Activated CD8-positive, alpha-beta memory T cell treated with anti-CD3 and anti-CD28 coated beads for 48 hours (primary cell): ENCODE data around the gene CHRNA4.

Source experiments
- DNase-seq, 3 experiments: peaks; one replicate each; pipeline ENCODE4 v3.0.0-alpha.2; 2020; ENCODE audit warnings: low read depth in 2 of 3, low spot score in 2 of 3

Gene CHRNA4

DNA sequence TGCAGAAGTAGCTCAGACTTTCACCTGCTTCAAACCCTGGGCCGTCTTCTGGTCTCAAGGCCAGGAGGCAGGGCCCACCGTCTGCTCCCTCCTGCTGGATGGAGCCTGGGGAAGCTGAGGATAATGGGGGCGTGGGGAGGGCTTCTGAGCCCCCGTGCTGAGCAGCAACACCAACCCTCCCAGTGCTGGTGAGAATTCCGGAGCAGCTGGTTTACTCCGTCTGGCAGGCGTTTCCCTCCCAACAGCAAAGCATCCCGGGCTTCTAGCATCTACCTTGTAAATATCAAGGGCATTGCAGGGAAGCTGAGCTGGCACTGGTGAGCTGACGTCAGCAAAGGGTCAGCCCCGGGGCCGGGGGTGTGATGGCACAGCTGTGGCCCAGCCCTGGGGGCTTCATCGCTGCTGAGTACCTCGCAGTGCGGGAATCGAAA is 16.8 kb upstream of the CHRNA4 start:
- no peak for DNase-seq

DNA sequence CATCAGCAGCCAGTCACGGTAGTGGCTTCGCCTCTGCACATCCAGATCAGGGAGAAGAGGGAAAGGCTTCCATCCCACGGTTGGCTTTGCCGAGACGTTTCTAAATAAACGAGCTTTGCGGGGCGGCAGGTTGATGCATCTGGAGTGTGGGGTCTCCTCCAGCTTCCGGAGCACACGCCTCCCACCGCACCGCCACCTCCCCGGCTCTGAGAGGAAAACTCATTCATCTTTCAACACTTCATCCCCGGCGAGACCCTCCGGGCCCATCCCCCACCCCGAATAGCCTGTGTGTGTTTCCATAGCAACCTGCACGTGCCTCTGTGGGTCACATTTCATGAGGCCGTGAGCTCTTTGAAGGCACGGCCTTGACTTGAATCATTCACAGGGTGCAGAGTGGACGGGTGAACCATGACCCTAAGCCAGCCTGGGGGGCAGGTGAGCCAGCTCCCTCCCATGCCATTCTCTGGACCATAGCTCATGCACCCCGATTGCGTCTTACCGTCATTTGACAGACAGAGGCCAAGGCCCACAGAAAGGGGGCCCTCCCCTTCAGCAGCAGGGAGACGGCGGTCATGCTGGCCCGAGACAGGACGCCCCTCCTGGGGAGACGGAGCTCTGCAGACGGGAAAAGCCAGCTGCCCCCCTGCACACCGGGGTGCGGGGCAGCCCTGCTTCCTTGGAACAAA is 16.2 kb upstream of the CHRNA4 start:
- no peak for DNase-seq

DNA sequence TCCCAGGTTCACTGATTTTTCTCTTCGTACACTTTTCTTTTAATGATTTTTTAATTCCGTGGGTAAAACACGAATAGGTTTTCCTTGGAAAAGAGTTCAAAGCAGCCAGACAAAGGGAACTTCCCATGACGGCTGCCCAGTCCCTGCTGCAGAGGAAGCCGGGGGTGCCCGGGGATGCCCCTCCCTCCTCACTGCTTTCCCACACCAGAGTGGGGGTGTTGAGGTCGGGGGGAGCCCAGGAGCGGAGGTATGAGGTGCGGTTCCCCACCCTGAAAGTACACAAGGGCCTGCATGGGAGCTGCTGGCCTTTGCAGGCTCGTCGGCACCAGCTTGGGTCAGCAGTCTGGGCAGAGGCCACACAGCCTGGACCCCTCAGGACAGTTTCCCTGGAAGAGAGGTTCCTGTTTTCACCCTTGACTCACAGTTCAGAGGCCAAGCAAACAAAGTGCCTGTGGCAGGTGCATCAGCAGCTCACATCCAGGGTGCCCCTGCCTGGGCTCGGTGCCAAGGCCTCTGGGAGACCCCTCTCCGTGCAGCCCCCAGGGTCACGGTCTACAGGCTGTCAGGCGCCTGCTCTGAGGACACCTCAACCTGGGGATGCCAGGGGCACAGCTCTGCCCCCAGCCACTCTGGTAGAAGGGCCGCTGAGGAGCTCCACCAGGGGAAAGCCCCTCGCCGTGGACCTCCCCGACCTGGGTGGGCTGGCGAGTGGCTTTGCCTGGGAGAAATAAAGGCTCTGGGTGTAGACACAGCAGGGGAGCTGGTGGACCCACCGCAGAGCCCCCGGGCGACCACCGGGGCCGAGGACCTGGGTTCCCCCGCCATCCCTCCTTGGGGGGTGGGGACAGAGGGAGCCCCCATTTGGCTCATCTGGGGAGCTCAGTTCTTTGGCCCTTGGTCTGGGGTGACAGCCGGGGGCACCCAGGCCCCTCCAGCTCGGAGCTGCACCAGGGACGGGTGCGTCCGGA is 15.4 kb upstream of the CHRNA4 start:
- DNase-seq: no peak

DNA sequence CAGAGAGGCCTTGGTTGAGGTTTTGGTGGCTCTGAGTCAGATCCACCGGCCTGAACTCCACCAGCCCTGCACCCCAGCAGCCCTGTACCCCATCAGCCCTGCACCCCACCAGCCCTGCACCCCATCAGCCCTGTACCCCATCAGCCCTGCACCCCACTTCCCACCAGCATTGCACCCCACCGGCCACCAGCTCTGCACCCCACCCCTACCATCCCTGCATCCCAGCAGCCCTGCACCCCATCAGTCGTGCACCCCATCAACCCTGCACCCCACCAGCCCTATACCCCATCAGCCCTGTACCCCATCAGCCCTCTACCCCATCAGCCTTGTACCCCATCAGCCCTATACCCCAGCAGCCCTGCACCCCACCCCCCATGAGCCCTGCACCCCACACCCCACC is 14.3 kb upstream of the CHRNA4 start:
- no peak for DNase-seq

DNA sequence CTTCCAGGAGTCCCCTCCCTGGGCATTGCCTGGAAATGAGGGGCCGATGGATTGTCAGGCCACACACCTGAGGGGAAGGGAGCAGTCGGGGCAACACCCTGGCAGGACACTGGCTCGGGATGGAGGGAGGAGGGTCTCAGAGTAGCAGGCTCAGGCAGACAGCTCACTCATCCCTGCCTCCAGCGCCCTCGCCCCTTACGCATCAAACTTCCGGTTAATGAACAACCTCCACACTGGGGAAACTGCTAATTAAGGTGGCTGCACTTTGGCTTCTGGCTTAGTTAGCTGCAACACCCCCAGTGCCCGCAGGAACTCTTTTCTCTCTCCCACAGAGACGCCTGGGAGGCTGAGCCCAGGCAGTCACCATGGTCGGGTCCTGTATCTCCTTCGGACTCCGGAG is 13.4 kb upstream of the CHRNA4 start:
- no peak for DNase-seq

DNA sequence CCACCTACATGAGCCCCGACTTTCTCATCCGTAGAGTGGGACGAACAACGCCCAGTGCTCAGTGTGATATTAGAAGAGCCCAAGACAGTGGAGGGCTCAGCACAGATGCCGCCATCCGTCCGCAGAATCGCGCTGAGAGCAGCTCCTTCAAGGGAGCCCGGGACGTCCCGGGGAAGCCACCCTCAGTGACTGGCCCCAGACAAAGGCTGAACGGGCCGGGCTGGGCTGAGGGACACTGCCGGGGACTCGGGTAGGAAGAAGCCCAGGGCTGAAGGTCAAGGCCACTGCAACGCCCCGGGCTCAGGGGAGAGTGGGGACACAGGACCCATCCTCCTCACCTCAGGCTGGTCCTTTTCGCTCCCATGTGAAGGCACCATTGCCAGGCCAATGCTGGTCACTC is 12.8 kb upstream of the CHRNA4 start:
- no peak for DNase-seq

DNA sequence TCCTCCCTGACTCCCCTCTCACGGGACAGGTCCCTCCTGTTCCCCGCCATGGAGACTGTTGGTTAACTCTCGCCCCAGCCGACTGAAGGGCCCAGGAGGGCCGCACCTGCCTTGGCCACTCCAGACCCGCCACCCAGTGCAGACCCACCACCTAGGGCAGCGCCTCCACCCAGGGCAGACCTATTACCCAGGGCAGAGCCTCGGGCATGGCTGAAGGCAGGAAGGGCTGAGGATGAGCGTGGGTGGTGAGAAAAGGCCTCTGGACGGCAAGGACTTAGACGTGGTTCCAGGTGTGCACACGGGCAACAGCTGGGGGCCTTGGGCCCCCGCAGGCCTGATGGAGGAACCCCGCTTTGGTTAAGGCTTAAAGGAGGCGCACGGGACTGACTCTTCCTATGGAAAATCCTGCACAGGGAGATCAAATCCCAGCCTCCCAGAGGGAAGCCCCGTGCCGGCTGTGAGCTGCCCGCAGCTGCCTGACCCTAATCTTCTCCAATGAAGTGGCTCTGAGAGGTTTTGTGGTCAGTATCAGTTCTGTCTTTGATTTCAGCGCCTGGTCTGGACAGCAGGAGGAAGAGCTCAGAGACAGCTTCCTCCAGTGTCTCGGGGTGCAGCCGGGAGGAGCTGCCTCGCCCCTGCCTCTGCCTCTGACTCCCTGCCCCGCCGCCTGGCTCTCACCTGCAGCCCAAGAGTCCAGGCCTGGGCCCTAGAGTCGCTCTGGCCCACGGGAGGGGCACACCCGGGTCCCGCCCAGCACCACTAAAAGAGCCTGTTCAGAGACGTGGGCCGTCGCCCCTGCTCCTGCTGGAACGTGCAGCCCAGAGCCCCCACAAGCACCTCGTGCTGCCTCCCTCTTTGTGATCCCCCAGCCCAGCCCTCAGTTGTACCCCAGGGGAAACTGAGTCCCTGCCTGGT is 12.1 kb upstream of the CHRNA4 start:
- no peak for DNase-seq

DNA sequence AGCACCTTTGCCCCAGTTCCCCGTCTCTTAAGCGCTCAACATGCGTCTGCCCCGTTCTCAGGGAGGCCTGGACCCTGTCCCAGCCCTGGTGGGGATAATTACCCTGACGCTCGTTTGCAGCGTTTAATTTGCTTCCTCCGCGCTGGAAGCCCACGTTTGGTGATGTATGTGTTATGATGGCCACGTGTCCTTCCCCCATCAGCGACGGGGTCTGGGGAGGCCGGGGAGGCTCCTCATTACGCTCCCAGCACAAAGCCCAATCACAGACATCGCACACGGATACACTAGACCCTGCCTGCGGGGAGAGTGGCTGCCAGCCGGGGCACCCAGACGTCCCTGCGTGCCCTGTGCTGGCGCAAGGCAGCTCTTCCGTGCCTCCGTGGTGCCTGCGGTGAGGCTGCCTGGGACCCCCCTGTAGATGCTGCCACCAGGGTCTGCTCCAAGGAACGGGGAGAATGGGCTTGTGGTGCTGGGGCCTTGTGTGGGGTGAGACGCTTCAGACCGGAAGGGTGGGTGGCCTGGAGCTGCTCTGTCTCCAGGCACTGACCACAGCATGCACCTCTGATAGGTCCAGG is 10.2 kb upstream of the CHRNA4 start:
- no peak for DNase-seq

DNA sequence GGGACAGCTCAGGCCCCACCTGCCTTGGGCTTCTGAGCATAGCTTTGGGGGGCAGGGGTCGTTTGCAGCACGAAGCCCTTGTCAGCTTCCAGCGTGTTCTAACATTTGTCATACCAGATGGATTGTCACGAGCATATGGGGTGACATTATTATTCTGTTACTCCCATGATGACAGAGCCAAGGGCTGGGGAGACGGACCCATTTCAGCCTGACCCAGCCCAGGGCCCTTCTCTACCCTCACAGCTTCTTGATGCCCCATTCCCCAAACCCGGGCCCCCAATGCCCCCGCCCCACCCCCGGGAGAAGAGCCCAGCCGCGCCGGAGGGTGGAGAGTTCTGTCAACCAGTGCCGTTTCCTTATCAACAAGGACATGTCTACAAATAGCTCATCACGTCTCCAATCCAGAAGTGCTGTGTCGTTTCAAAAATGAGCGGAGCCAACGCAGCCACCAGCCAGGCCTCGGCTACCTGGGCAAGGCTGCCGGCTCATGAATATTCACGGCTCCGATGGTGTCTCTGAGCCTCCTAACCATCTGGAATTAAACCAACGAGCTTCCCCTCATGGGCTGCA is 9.6 kb upstream of the CHRNA4 start:
- DNase-seq: no peak

DNA sequence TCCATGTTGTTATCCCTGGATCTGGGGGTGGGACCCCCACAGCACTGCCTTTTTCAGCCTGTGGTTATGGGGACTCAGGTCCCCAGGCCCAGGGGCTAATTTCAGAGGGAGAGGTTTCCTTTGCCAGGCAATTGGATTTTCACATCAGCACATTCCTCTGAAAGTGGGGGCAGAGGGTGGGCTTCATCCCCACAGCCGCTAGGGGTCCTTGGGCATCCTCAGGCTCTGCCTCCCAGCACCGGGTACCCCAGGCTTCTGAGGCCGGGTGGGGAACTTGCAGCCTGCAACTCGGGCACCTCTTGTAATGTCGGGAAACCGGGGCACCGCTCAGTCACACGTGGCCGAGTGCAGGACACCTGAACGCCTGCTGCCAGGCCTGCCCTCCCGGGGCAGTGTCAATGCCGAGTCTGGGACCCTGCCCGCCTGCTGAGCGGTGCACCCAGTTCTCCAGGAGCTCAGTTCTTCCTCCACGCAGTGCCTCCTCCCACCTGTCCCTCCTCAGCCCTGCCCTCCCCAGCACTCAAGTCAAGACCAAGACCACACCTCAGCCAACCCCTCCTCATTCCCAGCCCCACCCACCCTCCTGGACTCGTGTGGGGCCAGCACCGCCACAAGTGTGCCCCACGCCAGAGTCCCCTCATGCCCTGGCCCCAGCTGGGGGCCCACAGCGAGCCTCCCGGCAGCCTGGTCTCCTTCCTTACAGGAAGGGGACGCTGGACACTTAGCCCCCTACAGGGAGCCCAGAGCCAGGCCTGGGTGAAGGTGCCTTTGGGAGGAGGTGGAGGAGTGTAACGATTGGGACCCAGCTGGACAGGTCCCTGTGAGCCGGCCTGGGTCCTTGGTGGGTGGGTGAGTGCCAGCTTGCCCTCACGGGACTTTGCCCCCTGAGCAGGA is 8.8 kb upstream of the CHRNA4 start:
- no peak for DNase-seq

DNA sequence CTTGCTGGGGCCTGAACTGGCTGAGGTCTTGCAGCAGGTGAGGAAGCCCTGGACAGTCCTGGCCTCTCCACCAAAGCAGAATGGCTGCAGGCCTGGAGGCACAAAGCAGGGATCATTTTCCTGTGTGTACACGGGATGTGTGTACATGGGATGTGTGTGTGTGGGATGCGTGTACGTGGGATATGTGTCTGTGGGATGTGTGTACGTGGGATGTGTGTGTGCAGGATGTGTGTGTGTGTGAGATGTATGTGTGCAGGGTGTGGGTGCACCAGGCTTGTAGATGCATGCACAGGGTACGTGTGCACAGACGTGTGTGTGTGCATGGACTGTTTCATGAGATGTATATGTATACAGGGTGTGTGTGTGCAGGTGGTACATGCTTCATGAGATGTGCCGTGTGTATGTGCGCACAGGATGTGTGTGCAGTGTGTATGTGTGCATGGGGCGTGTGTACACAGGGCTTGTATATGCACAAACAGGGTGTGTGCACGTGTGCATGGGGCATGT is 7.9 kb upstream of the CHRNA4 start:
- DNase-seq: no peak

DNA sequence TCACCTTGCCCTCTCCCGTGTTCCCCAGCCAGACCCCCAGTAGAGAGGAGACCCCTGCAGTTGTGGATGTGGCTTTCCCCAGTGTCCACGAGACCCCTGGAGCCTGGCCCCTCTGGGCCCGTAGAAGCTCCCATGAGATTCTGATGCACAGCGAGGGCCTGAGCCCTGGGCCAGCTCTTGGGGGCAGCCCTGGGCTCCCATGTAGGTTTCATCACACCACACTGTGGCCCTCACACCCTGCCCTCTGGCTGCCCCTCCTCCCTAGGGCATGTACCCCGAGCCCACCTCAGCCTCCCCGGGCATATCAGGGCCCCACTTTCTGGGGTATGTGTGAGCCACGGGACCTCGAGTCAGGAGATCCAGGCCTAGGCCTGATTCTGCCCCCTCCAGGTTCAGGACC is 7.0 kb upstream of the CHRNA4 start:
- no peak for DNase-seq

DNA sequence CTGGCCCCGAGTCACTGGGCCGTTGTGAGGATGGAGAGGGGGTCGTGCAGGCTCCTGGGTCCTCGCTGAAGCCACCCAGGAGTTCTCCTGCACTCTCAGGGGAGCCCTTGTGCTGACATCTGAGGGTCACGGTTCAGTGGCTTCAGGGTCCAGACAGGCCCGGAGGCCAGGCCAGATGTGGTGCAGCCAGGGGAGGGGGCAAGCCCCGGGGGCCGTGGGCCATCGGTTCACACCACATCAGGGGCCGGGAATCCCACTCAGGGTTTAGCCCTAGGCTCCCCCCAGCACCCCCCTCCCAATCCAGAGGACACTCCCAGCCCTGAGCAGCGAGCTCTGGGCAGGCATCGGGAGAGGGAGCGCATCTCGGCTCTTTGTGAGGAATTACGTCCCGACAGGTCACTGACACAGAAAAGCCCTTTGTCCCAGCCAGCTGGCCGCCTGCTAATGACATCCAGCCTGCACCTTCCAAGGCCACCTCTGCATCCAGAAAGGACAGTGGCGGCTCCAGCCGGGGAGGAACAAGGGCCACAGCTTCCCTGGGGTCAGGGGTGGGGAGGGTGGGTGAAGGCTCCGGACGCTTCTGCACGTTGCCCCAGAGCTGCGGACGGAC is 6.4 kb upstream of the CHRNA4 start:
- no peak for DNase-seq

DNA sequence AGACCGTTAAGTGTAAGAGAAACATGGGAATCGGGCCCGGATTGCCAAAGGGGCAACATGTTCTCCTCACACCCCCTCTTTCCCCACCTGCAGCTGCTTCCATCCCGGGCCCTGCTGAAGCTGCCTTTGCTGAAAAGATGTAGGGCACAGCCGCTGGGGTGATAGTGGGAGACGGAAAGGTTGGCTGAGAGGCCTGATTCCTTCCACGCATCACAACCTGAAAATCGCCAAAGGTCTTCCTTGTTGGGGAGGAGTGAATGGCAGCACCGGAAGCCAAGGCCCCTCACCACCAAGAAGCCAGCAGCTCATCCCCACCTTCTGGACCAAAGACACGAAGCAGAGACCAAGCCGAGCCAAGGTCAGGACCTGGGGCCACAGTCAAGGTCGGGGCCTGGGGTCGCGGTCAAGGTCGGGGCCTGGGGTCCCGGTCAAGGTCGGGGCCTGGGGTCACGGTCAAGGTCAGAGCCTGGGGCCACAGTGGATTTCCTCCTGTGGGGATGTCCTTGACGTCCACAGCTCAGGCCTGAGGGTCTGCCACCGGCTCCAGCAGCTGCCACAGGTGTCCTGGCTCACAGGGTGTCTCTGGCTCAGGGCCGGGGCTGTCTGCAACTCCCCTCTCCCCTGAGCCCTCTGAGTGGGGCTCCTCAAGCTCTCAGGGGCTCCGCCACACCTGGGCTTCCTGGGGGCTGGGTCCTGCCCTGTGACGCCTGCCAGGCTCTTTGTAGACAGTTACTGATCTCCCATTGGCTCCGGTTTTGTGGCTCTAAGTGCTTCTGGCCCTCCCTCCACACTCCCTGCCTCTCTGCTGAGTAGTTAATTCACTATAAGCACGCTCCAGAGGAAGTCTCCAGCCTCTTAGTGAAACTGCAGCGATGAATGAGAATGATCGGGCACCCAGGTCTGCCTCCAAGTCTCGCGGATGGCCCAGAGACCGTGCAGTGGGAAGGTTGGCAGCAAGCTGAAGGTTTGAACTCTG is 5.5 kb upstream of the CHRNA4 start:
- DNase-seq: no peak

DNA sequence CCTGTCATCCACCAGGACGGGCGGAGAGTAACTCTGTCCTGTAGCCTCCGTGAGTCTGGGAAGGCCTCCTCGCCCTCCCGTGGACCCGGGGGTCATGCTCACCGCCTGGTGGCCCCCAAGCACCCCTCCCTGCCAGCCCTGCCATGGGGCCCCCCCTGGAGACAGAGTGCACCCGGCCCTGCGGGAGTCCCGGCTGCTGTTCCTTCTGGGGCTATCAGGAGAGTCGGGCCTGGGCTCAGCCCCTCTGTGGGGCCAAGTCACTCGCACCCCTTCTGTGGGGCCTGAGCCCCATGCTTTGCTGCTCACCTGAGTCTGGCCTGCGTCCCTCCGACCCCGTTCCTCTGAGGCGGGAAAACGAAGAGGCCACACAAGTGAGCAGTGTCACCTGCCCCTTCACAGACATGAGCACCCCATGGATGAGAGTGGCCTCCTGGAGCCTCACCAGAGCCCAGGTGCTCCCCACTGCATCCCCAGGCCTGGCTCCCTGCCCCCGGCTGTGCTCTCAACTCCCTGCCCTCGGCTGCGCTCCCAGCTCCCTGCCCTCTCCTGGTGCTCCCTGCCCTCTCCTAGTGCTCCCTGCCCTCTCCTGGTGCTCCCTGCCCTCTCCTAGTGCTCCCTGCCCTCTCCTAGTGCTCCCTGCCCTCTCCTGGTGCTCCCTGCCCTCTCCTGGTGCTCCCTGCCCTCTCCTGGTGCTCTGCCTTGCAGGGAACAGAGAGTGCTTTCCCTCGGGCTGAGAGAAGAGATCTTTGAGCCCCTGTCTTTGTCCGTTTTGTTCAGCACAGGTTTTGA is 4.6 kb upstream of the CHRNA4 start:
- DNase-seq: no peak

DNA sequence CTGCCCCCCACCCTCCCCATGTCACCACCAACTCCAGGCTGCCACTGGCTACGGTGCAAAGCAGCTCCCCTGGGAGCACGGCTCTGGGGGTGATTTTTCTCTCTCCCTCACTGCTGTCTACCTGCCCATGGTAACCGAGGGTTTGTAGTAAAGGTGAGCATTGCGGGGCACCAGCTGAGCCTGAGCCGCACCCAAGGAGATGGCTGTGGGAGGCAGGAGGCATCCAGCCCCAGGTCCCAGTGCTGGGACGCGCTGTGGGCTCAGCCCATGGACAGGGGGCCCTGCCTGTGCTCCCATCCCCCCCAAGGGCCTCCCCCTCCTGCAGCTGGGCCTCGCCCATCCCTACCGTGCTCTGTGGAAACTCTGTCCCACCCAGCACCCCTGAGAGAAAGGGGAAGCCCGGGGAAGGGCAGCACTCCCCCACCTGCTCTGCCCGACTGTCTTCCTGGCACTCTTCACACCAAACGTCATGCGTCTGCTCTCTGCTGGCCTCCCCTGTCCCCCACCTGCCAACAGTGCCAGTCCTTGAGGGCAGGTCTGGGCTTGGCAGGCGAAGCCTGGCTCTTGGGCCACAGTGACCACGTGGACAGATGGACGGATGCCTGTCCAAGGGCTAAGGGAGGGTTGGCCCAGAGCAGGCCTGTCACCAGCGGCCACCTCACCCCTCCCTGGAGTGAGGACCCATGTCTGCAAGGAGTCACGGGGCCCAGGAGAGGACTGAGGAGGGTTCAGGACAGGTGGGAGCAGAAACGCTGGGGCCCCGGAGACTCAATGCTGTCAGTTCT is 3.8 kb upstream of the CHRNA4 start:
- no peak for DNase-seq
